Small intestine (tissue), 4 donors: ENCODE measurements around the gene CRYGS. TPM values are rescaled to one million over a fixed set of nuclear protein-coding genes. Genes with fewer than 3 reads are reported as not detected.

Experiments
- polyA plus RNA-seq, 4 donors: library from polyadenylated mRNA; stranded (reverse) in 3 of 4; unstranded in 1 of 4; fragments of 200-250 nt in 3 of 4; fragments of 120-200 nt in 1 of 4; gene quantifications; one replicate each; pipeline versions ENCODE4 v1.2.1 to v1.2.3, GENCODE V29; 2013
- donor health status: healthy with polysubstance abuse.
- donor health status: Bipolar disorder and iron deficiency.
- donor health status: healthy.

Gene CRYGS
- polyA plus RNA-seq, 4 donors, result 2.0 to 7.4 (median 4.8) TPM

Other genes with a start within 250 kb of the CRYGS start
- gene DGKG, start 182.1 kb downstream of the CRYGS start, polyA plus RNA-seq, result 1 to 10 TPM in 2 of 4 donors, under 1 TPM in 2; 0.19 to 4.0 (median 0.92) TPM
- gene TBCCD1, start 23.0 kb upstream of the CRYGS start, polyA plus RNA-seq, result 10 to 100 TPM in 1 of 4 donors, 1 to 10 TPM in 3; 3.2 to 15.6 (median 5.3) TPM
- 10 to 100 TPM; 36.7 to 86.6 (median 52.7) TPM for gene DNAJB11, start 26.3 kb upstream of the CRYGS start, polyA plus RNA-seq
- gene AHSG, start 68.7 kb upstream of the CRYGS start, polyA plus RNA-seq, result under 1 TPM in 2 of 4 donors, not detected in 2; 0.04 to 0.53 TPM
- not detected for gene FETUB, start 96.0 kb upstream of the CRYGS start, polyA plus RNA-seq
- gene HRG, start 121.6 kb upstream of the CRYGS start, polyA plus RNA-seq, result not detected
- gene KNG1, start 173.0 kb upstream of the CRYGS start, polyA plus RNA-seq, result 10 to 100 TPM in 1 of 4 donors, not detected in 3; 14.8 TPM
- 100 to 1,000 TPM; 288 to 723 (median 396) TPM for gene EIF4A2, start 239.2 kb upstream of the CRYGS start, polyA plus RNA-seq